GM12878 (cell line): ENCODE results near the gene GDF11. TPM values are rescaled to one million over a fixed set of nuclear protein-coding genes. Genes with fewer than 3 reads are reported as not detected.

Source experiments
- ATAC-seq: fragments of 200-7000 bp; cut with Tn5 transposase; 3 replicates; pipeline ENCODE4 v1.9.1; 2020; ENCODE audit warnings: mild to moderate bottlenecking, moderate library complexity
- BruUV-seq: library from RNA; stranded (reverse); fragments of 400-500 nt; replicated peaks from 2 replicates; lab custom pipeline; 2021; lab: Mats Ljungman, UMichigan
- CTCF ChIA-PET: fragments of 300-600 bp; sonication (Branson Sonifier 250); formaldehyde crosslinking; extraction: SDS; loops from one replicate; lab custom pipeline; 2021; ENCODE audit warnings: inconsistent platforms; lab: Yijun Ruan, JAX
- POLR2A ChIA-PET: fragments of 350-600 bp; formaldehyde crosslinking; extraction: SDS; loops from one replicate; lab custom pipeline; 2021; ENCODE audit warnings: inconsistent platforms; lab: Charles Lee
- RAD21 ChIA-PET: fragments of 300-600 bp; sonication (Branson Sonifier 250); formaldehyde crosslinking; loops from one replicate; lab custom pipeline; 2023; ENCODE audit warnings: antibody characterized with exemption; ENCODE audit not compliant: unreplicated experiment; lab: Charles Lee
- SMC1A ChIA-PET: fragments of 300-600 bp; sonication (Branson Sonifier 250); formaldehyde crosslinking; loops from one replicate; lab custom pipeline; 2023; ENCODE audit not compliant: unreplicated experiment, uncharacterized antibody; lab: Charles Lee
- DNase-seq: peaks from one replicate; pipeline ENCODE4 v3.0.0-alpha.2; 2011; ENCODE audit warnings: low read depth, low spot score
- FAIRE-seq: peaks from 3 replicates; lab custom pipeline; 2011; peaks lifted over from hg19 to GRCh38; lab: Jason Lieb, UNC
- H2AFZ ChIP-seq: 2 replicates; pipeline ENCODE4 v1.6.0; 2011; ENCODE audit warnings: low read depth, low read length, control low read depth; ENCODE audit not compliant: control insufficient read depth
- H3K27ac ChIP-seq: 2 replicates; pipeline ENCODE4 v1.5.1; 2011; ENCODE audit warnings: control low read depth; ENCODE audit not compliant: control insufficient read depth, insufficient read depth
- H3K27me3 ChIP-seq, 2 experiments: replicated peaks in 1 of 2; 2 replicates each; pipeline versions ENCODE4 v1.6.0 to v1.6.1; 2011; ENCODE audit warnings: low read length in 1 of 2; ENCODE audit not compliant: control insufficient read depth in 2 of 2, insufficient read depth in 2 of 2
- H3K36me3 ChIP-seq, 2 experiments: 2 replicates each; pipeline ENCODE4 v1.5.1; 2011; ENCODE audit warnings: low read length in 1 of 2; ENCODE audit not compliant: control insufficient read depth in 2 of 2, insufficient read depth in 2 of 2
- H3K4me1 ChIP-seq: 2 replicates; pipeline ENCODE4 v1.6.1; 2011; ENCODE audit warnings: mild to moderate bottlenecking, low read length, moderate library complexity, mixed read lengths; ENCODE audit not compliant: control insufficient read depth, insufficient read depth
- H3K4me2 ChIP-seq: 2 replicates; pipeline ENCODE4 v1.6.0; 2011; ENCODE audit warnings: control low read depth; ENCODE audit not compliant: control insufficient read depth, insufficient read depth
- H3K4me3 ChIP-seq: fragments of 200-600 bp; sonication (generic); 2 replicates; pipeline ENCODE4 v1.5.1; 2016
- H3K79me2 ChIP-seq: 2 replicates; pipeline ENCODE4 v1.6.0; 2011; ENCODE audit warnings: low read length; ENCODE audit not compliant: control insufficient read depth, insufficient read depth
- H3K9ac ChIP-seq: 2 replicates; pipeline ENCODE4 v1.8.0; 2011; ENCODE audit warnings: low read length, control low read depth, mixed read lengths; ENCODE audit not compliant: control insufficient read depth, insufficient read depth
- H3K9me3 ChIP-seq: replicated peaks from 3 replicates; pipeline ENCODE4 v1.5.1; 2011; ENCODE audit warnings: mild to moderate bottlenecking, low read length; ENCODE audit not compliant: control insufficient read depth, insufficient read depth
- H4K20me1 ChIP-seq: 2 replicates; pipeline ENCODE4 v1.6.0; 2011; ENCODE audit not compliant: control insufficient read depth, insufficient read depth
- E2F8 ChIP-seq: fragments of 450-650 bp; IDR thresholded peaks from 2 replicates; pipeline ENCODE4 v1.6.1; 2018; ENCODE audit warnings: mild to moderate bottlenecking, low read depth, moderate library complexity; ENCODE audit not compliant: partially characterized antibody
- FOS ChIP-seq: IDR thresholded peaks from 3 replicates; pipeline ENCODE4 v1.6.1; 2011; ENCODE audit warnings: borderline replicate concordance; ENCODE audit not compliant: insufficient read length; ENCODE audit errors: extremely low read depth
- IRF4 ChIP-seq: IDR thresholded peaks from 2 replicates; pipeline ENCODE4 v1.6.1; 2011; ENCODE audit warnings: low read depth, low read length
- KDM1A ChIP-seq: fragments of 200-600 bp; sonication (generic); IDR thresholded peaks from 2 replicates; pipeline ENCODE4 v1.6.1; 2016; ENCODE audit warnings: borderline replicate concordance
- MTA3 ChIP-seq: IDR thresholded peaks from 2 replicates; pipeline ENCODE4 v1.6.1; 2012; ENCODE audit warnings: low read length, inconsistent platforms, borderline replicate concordance
- MXI1 ChIP-seq: fragments of 150-350 bp; IDR thresholded peaks from 2 replicates; pipeline ENCODE4 v1.6.1; 2011; ENCODE audit warnings: low read depth, mild to moderate bottlenecking, inconsistent platforms, low read length, improper control_type of control experiment
- NR2C1 ChIP-seq: fragments of 450-650 bp; IDR thresholded peaks from 2 replicates; pipeline ENCODE4 v1.6.1; 2017; ENCODE audit warnings: antibody characterized with exemption, mild to moderate bottlenecking, moderate library complexity
- PAX8 ChIP-seq: fragments of 450-650 bp; IDR thresholded peaks from 2 replicates; pipeline ENCODE4 v1.6.1; 2017; ENCODE audit warnings: mild to moderate bottlenecking, moderate library complexity
- SMAD1 ChIP-seq: fragments of 450-650 bp; IDR thresholded peaks from 2 replicates; pipeline ENCODE4 v1.6.1; 2018; ENCODE audit warnings: mild to moderate bottlenecking, low read depth; ENCODE audit not compliant: partially characterized antibody
- USF1 ChIP-seq: IDR thresholded peaks from 2 replicates; pipeline ENCODE4 v1.6.1; 2011; ENCODE audit warnings: borderline replicate concordance, low read depth, mild to moderate bottlenecking, moderate library complexity, mixed read lengths, low read length; ENCODE audit not compliant: insufficient read depth; ENCODE audit errors: extremely low read length
- YY1 ChIP-seq: IDR thresholded peaks from 2 replicates; pipeline ENCODE4 v1.6.1; 2011; ENCODE audit warnings: low read depth, mild to moderate bottlenecking, low read length
- ZBTB40 ChIP-seq: fragments of 450-650 bp; IDR thresholded peaks from 2 replicates; pipeline ENCODE4 v1.6.1; 2016; ENCODE audit warnings: mild to moderate bottlenecking, moderate library complexity, borderline replicate concordance
- ZNF384 ChIP-seq: IDR thresholded peaks from 2 replicates; pipeline ENCODE4 v1.6.1; 2012; ENCODE audit warnings: low read depth, mild to moderate bottlenecking, low read length, improper control_type of control experiment, borderline replicate concordance
- ZSCAN29 ChIP-seq: fragments of 450-650 bp; IDR thresholded peaks from 2 replicates; pipeline ENCODE4 v1.6.1; 2017; ENCODE audit warnings: mild to moderate bottlenecking, moderate library complexity
- WGBS: methylation state at CpG from one replicate; pipeline ENCODE4 v1.1.6; 2016; ENCODE audit warnings: low lambda C conversion rate; ENCODE audit not compliant: insufficient replicate concordance, insufficient coverage; ENCODE audit errors: missing lambda C conversion rate; 5-methylcytosine and 5-hydroxymethylcytosine counted together
- in situ Hi-C: fragments of 300-500 bp; cut with MboI; formaldehyde crosslinking; loops from 9 replicates; pipeline ENCODE4 v1.14.3; 2018; ENCODE audit warnings: mixed read lengths
- intact Hi-C: fragments of 100-400 bp; cut with micrococcal nuclease; formaldehyde crosslinking; loops from one replicate; pipeline ENCODE4 v1.14.2; 2022; ENCODE audit not compliant: unreplicated experiment
- polyA plus RNA-seq, 11 experiments: library from polyadenylated mRNA; depleted of rRNA in 4 of 11; unstranded in 6 of 11; stranded (reverse) in 5 of 11; fragments of >200 nt; fragmentation: Nextera tagmentation in 4 of 11; fragmentation: Illumina TruSeq in 1 of 11; extraction: Ambion mirVana in 4 of 11; extraction: Trizol in 1 of 11; gene quantifications; 1 replicate in 1 of 11; 2 replicates in 10 of 11; pipeline versions ENCODE4 v1.2.1 to v1.2.3, GENCODE V29; 2011 to 2016; ENCODE audit warnings: inconsistent platforms in 2 of 11, missing spikeins in 2 of 11, low read depth in 1 of 11
- total RNA-seq, 4 experiments: library from RNA; depleted of rRNA in 3 of 4; stranded (reverse); fragments of >200 nt in 3 of 4; fragmentation: Illumina TruSeq in 1 of 4; extraction: Trizol in 1 of 4; gene quantifications; 2 replicates each; pipeline versions ENCODE4 v1.2.1 to v1.2.3, GENCODE V29; 2013 to 2021

Gene GDF11
- total and polyA plus RNA-seq, 10 of the 15 experiments (the other 5 are each of a cell fraction or from before 2014, with no cell fraction given) = 0.83 to 15.4 (median 4.3) TPM

- no peak for ATAC-seq
- TF ChIP-seq SMAD1 (no peak), ZNF384 (no peak), USF1 (no peak), PAX8 (no peak), MXI1 (no peak), KDM1A (no peak), YY1 (no peak), NR2C1 (no peak), MTA3 (no peak), ZBTB40 (no peak), IRF4 (no peak), ZSCAN29 (no peak), FOS (no peak), E2F8 (no peak)
These were observed 45.2 kb upstream of the GDF11 start for GRCh38 chr12:55697686-55698085.

More at GRCh38 chr12:55697686-55698085, 45.2 kb upstream of the GDF11 start:
- ChIA-PET POLR2A (no interaction called here), CTCF (no interaction called here), SMC1A (no interaction called here), RAD21 (no interaction called here)
- no peak overlapping the region for H3K27ac ChIP-seq
- no peak for DNase-seq
- H3K4me3 ChIP-seq = no peak overlapping the region
- no TSS peak for BruUV-seq
- in situ Hi-C loops (no loop called here), intact Hi-C loops (no loop called here)
- no peak overlapping the region for H3K9ac ChIP-seq
- H3K27me3 ChIP-seq = no peaks in the 10 kb centered on the region
- no peak overlapping the region for H3K4me2 ChIP-seq
- 19% methylated on average over 7 of the region's 7 CpGs for WGBS
- FAIRE-seq = no peak
- H4K20me1 ChIP-seq = no peaks in the 10 kb centered on the region
- no peaks in the 10 kb centered on the region for H3K79me2 ChIP-seq
- no peak overlapping the region for H2AFZ ChIP-seq
- no peaks in the 10 kb centered on the region for H3K36me3 ChIP-seq
- no peaks in the 10 kb centered on the region for H3K9me3 ChIP-seq
- no peaks in the 10 kb centered on the region for H3K4me1 ChIP-seq
